GM12874 (cell line): ENCODE results near the gene LRRC31.

Source experiments
- CTCF ChIP-seq: IDR thresholded peaks from 2 replicates; pipeline ENCODE4 v1.5.1; 2011; ENCODE audit warnings: low read depth, mild to moderate bottlenecking, control low read depth, low read length, moderate library complexity; ENCODE audit not compliant: insufficient read depth

Gene LRRC31

GRCh38 chr3:169879013-169879557, 9.3 kb upstream of the LRRC31 start:
- no peak for TF ChIP-seq CTCF

- TF ChIP-seq CTCF: no peak
Measured at GRCh38 chr3:169871129-169871886, 1.6 kb upstream of the LRRC31 start.

GRCh38 chr3:169868369-169868768, 1.4 kb downstream of the LRRC31 start:
- no peak for TF ChIP-seq CTCF

- TF ChIP-seq CTCF: no peak
Measured at GRCh38 chr3:169867584-169868210, 2.0 kb downstream of the LRRC31 start.

GRCh38 chr3:169865176-169865767, 4.5 kb downstream of the LRRC31 start:
- no peak for TF ChIP-seq CTCF

GRCh38 chr3:169864270-169864669, 5.5 kb downstream of the LRRC31 start:
- TF ChIP-seq CTCF: no peak

- peak; percentile 84 for TF ChIP-seq CTCF
Measured at GRCh38 chr3:169863458-169863899, 6.3 kb downstream of the LRRC31 start.
